ENCODE measurements around the gene TMEM250.

Gene TMEM250

GRCh38 chr9:136147038-136147889 is 28.6 kb upstream of the TMEM250 start:
- TF ChIP-seq CTCF (IDR thresholded peaks at IDR 0.05; ENCODE audit: low read depth, low read length) = no peak
- no peak overlapping the region for H3K4me3 ChIP-seq (ENCODE audit: low read depth, low read length)

GRCh38 chr9:136146126-136147037 is 27.7 kb upstream of the TMEM250 start:
- no peak overlapping the region for H3K4me3 ChIP-seq (ENCODE audit: low read depth, low read length)
- no peak for TF ChIP-seq CTCF (IDR thresholded peaks at IDR 0.05; ENCODE audit: low read depth, low read length)

- H3K4me3 ChIP-seq (ENCODE audit: low read depth, low read length) = no peak overlapping the region
Observed at GRCh38 chr9:136145580-136145979, 26.9 kb upstream of the TMEM250 start.

GRCh38 chr9:136144450-136144849 is 25.8 kb upstream of the TMEM250 start:
- TF ChIP-seq CTCF (IDR thresholded peaks at IDR 0.05; ENCODE audit: low read depth, low read length) = no peak
- H3K4me3 ChIP-seq (ENCODE audit: low read depth, low read length) = no peak overlapping the region

More at GRCh38 chr9:136145580-136145979, 26.9 kb upstream of the TMEM250 start:
- no peak for TF ChIP-seq CTCF (IDR thresholded peaks at IDR 0.05; ENCODE audit: low read depth, low read length)

GRCh38 chr9:136143215-136144001 is 24.7 kb upstream of the TMEM250 start:
- peak; percentile 25; the same call in 1 of the 2 replicates for TF ChIP-seq CTCF (IDR thresholded peaks at IDR 0.05; ENCODE audit: low read depth, low read length)
- no peak overlapping the region for H3K4me3 ChIP-seq (ENCODE audit: low read depth, low read length)

GRCh38 chr9:136142859-136143214 is 24.2 kb upstream of the TMEM250 start:
- TF ChIP-seq CTCF (IDR thresholded peaks at IDR 0.05; ENCODE audit: low read depth, low read length) = no peak
- H3K4me3 ChIP-seq (ENCODE audit: low read depth, low read length) = no peak overlapping the region
